Lower lobe of right lung (tissue), 2 donors: ENCODE data around the gene BCKDHB. TPM values are rescaled to one million over a fixed set of nuclear protein-coding genes. Genes with fewer than 3 reads are reported as not detected.

Experiments
- ATAC-seq, 2 donors: fragments of 200-7000 bp; cut with Tn5 transposase; one replicate each; pipeline ENCODE4 v1.9.1; 2020 to 2022; ENCODE audit warnings: mild to moderate bottlenecking in 2 of 2, moderate library complexity in 2 of 2
- DNase-seq: peaks from one replicate; pipeline ENCODE4 v3.0.0-alpha.2; 2020
- H3K27ac ChIP-seq: fragments of 200-600 bp; one replicate; pipeline ENCODE4 v1.8.0; 2022
- H3K27me3 ChIP-seq: fragments of 200-600 bp; one replicate; pipeline ENCODE4 v1.8.0; 2022; ENCODE audit warnings: low read depth
- H3K36me3 ChIP-seq: fragments of 200-600 bp; one replicate; pipeline ENCODE4 v1.8.0; 2022; ENCODE audit warnings: mild to moderate bottlenecking
- H3K4me1 ChIP-seq: fragments of 200-600 bp; one replicate; pipeline ENCODE4 v1.8.0; 2022
- H3K4me3 ChIP-seq: fragments of 200-600 bp; one replicate; pipeline ENCODE4 v1.8.0; 2022; ENCODE audit warnings: mild to moderate bottlenecking
- H3K9me3 ChIP-seq: fragments of 200-600 bp; one replicate; pipeline ENCODE4 v1.8.0; 2022
- CTCF ChIP-seq: fragments of 200-600 bp; IDR thresholded peaks from one replicate; pipeline ENCODE4 v1.8.0; 2022; ENCODE audit warnings: antibody characterized with exemption, mild to moderate bottlenecking
- intact Hi-C: fragments of 100-400 bp; cut with DNase I; formaldehyde crosslinking; loops from one replicate; pipeline ENCODE4 v1.11.0; 2022
- total RNA-seq: library from RNA; stranded (reverse); fragmentation: NEBNext Ultra II Directional; extraction: Animal tissue kit (Norgen Biotek cat#: 25700); gene quantifications from one replicate; pipeline ENCODE4 v1.2.1, GENCODE V29; 2021
- donor health status: DM: no; HTN: yes; CAD: no; lungs with severe emphysema.

The BCKDHB gene
- total RNA-seq, 1 donor from 2014 or later = 13.8 TPM

- H3K27me3 ChIP-seq = no peaks in the 10 kb centered on the region
- H3K27ac ChIP-seq = no peak overlapping the region
- no peaks in the 10 kb centered on the region for H3K4me1 ChIP-seq
- ATAC-seq = no peak
- H3K36me3 ChIP-seq = no peaks in the 10 kb centered on the region
- no peak for DNase-seq
- H3K9me3 ChIP-seq = no peaks in the 10 kb centered on the region
- H3K4me3 ChIP-seq = no peak overlapping the region
- intact Hi-C loops = no loop called here
- no peak for TF ChIP-seq CTCF
Observed at GRCh38 chr6:80343511-80343910, 237.0 kb downstream of the BCKDHB start.

- no peak overlapping the region for H3K27ac ChIP-seq
- H3K27me3 ChIP-seq = no peaks in the 10 kb centered on the region
- TF ChIP-seq CTCF = no peak
- DNase-seq = no peak
- ATAC-seq = no peak
- no peak overlapping the region for H3K4me3 ChIP-seq
- H3K36me3 ChIP-seq = no peaks in the 10 kb centered on the region
- no peaks in the 10 kb centered on the region for H3K4me1 ChIP-seq
- H3K9me3 ChIP-seq = no peaks in the 10 kb centered on the region
- intact Hi-C loops = no loop called here
Observed at GRCh38 chr6:80347101-80347500, 240.6 kb downstream of the BCKDHB start.

- no peak for TF ChIP-seq CTCF
- Histone ChIP-seq H3K9me3 (no peaks in the 10 kb centered on the region), H3K4me1 (no peaks in the 10 kb centered on the region), H3K27me3 (no peaks in the 10 kb centered on the region), H3K4me3 (no peak overlapping the region), H3K27ac (no peak overlapping the region), H3K36me3 (no peaks in the 10 kb centered on the region)
- intact Hi-C loops = no loop called here
- no peak for ATAC-seq
- no peak for DNase-seq
Observed at GRCh38 chr6:80348263-80348662, 241.8 kb downstream of the BCKDHB start.

GRCh38 chr6:80356000-80356399 is 249.5 kb downstream of the BCKDHB start:
- intact Hi-C loops = no loop called here
- H3K9me3 ChIP-seq = no peaks in the 10 kb centered on the region

GRCh38 chr6:80356545-80356944 is 250.1 kb downstream of the BCKDHB start:
- TF ChIP-seq CTCF = no peak
- intact Hi-C loops = no loop called here
- H3K27me3 ChIP-seq = no peaks in the 10 kb centered on the region
- H3K9me3 ChIP-seq = no peaks in the 10 kb centered on the region
- no peak overlapping the region for H3K27ac ChIP-seq
- H3K4me1 ChIP-seq = no peaks in the 10 kb centered on the region
- no peaks in the 10 kb centered on the region for H3K36me3 ChIP-seq
- DNase-seq (no peak), ATAC-seq (no peak)
- H3K4me3 ChIP-seq = no peak overlapping the region

More at GRCh38 chr6:80356000-80356399, 249.5 kb downstream of the BCKDHB start:
- ATAC-seq (no peak), DNase-seq (no peak)
- no peaks in the 10 kb centered on the region for H3K27me3 ChIP-seq
- H3K4me1 ChIP-seq = no peaks in the 10 kb centered on the region
- no peaks in the 10 kb centered on the region for H3K36me3 ChIP-seq
- H3K4me3 ChIP-seq = no peak overlapping the region
- TF ChIP-seq CTCF = no peak
- no peak overlapping the region for H3K27ac ChIP-seq

- Histone ChIP-seq H3K27me3 (no peaks in the 10 kb centered on the region), H3K27ac (no peak overlapping the region), H3K9me3 (no peaks in the 10 kb centered on the region), H3K4me1 (no peaks in the 10 kb centered on the region), H3K4me3 (no peak overlapping the region), H3K36me3 (no peaks in the 10 kb centered on the region)
- intact Hi-C loops = no loop called here
- DNase-seq (no peak), ATAC-seq (no peak)
- no peak for TF ChIP-seq CTCF
Observed at GRCh38 chr6:80357081-80357480, 250.6 kb downstream of the BCKDHB start.
